Nucleus accumbens (tissue), 56 donors: ENCODE data around the gene BTN1A1.

Experiments used
- DNase-seq, 56 donors: peaks; one replicate each; lab custom pipeline; 2025; lab: John Stamatoyannopoulos, UW

Gene BTN1A1

DNA sequence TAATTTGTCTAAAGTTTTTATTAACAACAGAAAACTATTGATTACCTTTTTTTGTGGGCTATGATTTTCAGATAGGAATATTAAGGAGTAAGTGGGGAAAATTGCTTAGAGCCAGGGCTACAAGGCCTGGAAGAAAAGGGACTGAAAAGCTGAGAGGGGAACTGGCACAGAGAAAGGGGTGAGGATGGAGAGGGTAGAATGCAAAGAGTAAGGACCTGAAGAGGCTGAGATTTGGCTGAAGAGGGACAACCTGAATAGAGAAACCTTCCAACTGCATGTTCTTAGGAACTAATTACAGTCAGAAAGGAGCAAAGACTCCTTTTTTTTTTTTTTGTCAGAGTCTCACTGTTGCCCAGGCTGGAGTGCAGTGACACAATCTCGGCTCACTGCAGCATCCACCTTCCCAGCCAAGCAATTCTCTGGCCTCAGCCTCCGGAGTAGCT, 25.6 kb upstream of the BTN1A1 start:
- peak in 4 of 56 donors; percentile 11 to 29 (median 14) for DNase-seq

DNA sequence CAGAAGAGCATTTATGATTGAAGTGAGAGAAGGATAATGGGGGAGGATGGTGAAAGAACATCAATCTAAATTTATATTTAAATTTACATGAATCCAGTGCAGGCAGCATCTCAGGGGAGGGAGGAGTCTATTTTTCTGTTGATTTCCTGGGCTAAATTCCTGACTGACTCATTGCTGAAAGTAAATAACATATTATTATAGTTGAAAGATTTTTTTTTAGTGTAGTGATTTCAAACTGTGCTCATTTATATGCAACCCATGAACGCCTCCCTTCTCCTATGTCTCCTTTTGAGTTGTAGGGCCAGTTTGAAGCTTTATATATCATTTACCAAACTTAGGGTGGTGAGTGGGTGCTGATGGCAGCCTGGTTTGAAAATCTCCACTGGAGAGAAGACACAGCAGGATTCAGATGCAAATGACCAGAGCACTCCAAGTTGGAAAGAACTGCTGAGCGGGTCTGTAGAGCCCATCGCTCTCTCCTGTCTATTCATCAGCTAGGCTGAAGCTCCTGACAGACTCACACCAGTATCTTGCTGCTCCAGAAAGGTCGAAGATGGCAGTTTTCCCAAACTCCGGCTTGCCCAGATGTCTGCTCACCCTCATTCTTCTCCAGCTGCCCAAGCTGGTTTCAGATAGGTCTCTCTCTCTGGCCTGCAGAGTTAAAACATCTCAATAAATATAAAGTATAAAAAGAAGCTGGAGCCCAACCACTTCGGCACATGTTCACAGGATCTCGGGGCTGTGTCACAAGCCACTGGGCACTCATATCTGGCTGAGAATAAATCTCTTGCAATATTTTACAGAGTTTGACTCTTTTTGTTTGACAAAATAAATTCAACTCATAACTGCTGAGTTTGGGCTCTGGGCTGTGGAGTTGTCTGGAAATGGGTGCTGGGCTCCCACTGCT, 24.0 kb upstream of the BTN1A1 start:
- no peak for DNase-seq

DNA sequence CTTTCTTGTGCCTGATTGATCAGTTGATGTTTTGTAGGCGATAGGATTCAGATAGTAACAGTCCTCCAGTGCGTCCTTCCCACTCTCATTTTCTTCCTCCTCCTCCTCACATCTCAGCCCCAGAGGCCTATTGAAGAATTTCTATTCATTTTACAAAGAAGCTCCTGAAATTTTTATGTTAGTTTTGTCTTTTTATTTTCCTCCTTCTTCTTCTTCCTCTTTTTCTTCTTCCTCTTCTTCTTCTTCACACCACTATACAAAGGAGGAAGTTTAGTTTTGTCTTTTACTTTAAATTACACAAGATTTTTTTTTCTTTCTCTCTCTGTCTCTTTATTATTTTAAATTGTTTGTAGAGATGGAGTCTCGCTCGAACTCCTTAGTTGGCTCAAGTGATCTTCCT, 23.2 kb upstream of the BTN1A1 start:
- DNase-seq = no peak

DNA sequence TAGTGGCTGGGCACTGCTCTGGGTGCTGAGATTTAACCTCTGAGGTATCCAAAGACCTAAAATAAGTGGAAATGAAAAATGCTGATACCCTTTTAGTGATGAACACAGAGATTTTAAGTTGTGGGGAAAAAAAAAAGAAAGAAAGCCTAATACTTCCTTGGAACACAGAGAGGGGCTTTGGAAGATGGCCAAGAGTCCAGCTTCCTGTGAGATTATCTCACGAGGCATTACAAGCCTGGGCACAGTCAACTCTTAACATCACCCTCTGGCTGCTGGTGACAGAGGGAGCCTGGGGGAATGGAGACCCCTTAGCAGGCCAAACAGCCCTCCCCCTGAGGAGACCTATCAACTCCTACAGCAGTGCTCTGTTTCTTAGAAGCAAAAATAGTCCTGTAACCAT, 22.7 kb upstream of the BTN1A1 start:
- DNase-seq = no peak

DNA sequence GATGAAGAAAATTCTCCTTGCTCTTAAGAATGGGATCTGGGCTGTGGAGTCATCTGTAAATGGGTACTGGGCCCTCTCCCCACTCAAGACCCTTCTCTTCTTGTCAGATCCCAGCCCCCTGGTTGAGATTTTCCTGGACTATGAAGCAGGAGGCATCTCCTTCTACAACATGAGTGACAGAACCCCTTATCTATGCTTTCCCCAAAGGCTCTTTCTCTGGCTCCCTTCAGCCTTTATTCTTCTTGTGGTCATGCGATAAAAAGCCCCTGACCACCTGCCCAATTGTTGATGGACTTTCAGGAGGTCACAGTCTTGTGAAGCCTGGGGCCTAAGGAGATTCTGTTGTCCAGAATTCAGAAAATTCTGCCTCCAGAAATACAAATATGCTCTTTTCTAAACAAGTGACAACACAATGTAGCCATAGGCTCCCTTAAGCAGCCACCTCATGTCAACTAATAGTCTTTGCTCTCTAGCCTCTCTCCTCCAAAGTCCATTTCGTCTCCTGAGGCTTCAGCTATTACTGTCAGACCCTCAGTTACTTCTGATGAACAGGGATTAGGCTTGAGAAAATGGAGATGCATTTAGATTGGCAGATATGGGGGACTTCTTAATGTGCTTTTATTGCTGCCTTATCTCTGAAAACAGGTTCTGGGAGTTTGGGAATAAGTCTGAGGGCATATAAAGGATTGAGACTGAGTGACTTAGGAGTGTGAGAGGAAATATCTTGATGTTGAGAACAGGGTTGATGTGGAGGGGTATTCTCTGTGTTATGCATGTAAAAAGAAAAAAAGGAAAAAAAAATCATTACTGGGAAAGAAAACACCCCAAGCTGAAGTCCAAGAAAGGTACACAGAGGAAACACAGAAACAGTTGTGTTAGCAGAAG, 21.8 kb upstream of the BTN1A1 start:
- DNase-seq = no peak

DNA sequence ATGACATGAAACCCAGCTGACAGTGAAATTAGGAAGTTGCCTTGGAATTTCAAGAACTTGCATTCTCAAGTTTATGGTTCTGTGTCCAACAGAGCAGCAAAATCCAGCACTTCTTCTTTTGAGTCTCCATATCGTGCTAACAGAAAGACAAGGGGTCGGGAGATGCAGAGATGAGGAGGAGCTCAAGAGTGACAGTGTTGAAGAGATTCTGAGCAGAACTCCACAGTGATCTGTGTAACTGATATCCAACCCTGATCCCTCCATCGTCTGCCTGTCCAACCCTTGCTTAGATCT, 21.2 kb upstream of the BTN1A1 start:
- DNase-seq = no peak

DNA sequence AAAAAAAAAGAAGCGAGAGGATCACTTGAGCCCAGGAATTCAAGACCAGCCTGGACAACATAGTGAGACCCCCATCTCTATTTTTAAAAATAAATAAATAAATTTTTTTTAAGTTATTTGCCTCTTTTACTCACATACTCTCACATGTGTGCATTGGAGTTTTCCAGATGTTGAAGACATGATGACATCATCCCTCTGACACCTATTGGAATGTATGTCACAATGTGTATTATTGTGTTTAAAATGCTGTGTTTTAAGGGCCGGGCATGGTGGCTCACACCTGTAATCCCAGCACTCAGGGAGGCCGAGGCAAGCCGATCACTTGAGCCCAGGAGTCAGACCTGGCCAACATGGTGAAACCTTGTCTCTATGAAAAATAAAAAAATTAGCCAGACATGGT, 17.8 kb upstream of the BTN1A1 start:
- DNase-seq = no peak

DNA sequence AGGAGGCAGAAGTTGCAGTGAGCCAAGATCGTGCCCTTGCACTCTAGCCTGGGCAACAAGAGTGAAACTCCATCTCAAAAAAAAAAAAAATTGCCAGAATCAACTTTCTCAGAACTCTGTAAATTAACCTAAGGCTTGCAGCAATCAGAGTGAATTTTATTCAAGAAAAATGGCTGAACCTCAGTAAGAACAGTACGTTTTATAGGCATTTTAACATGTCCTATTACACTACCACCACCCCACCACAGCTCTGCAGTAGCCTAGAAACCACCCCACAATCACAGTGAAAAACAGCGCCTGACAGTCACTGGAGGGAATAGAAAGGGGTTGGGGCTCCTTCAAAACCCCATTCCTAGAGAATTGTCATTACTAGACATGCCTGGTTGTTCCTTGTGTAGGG, 16.4 kb upstream of the BTN1A1 start:
- no peak for DNase-seq

DNA sequence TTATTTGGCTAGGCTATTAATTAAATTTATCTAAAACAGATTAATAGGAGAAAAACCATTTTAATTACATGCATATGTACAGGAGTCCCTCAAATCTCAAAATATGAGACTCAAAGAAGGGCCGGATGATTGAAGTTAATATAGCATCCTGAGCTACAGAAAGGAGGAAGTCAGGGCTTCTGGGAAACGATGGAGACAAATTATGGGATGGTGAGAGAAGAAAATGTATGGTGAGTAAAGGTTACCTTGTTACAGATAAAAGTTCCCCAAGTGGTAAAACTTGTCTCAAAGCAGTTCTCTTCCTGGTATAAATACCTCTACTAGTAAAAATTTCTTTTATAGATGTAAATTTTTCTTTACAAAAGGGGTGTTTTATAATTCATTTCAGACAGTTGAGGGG, 15.9 kb upstream of the BTN1A1 start:
- DNase-seq = no peak

DNA sequence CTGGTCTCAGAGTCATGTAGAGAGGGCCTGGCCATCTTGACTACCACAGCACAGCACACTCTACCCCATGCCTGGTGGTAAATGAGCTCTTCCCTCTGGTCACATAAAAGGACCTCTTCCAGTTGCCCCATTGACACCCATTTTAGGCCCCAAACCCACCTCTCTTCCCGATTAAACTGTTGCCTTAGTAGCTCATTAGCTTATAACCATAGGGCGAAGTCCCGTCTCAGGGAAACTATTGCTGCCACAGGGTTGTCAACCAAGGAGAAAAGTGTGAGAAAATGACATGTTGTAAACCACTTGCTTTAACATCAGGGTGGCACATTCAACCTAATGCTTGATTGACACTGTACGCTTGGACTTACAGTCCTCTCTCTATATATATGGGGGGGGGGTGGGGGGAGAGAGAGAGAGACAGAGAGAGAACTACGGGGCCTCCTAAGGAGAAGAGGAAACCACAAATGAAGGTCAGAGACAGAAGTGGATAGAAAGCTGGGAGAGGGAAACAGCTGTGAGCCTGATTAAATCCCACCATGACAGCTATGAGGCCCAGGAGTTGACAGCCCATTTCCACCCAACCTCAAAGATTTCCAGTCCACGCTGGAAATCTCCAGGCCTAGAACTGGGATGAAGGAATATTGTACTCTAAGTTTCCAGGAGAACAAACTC, 14.9 kb upstream of the BTN1A1 start:
- no peak for DNase-seq

DNA sequence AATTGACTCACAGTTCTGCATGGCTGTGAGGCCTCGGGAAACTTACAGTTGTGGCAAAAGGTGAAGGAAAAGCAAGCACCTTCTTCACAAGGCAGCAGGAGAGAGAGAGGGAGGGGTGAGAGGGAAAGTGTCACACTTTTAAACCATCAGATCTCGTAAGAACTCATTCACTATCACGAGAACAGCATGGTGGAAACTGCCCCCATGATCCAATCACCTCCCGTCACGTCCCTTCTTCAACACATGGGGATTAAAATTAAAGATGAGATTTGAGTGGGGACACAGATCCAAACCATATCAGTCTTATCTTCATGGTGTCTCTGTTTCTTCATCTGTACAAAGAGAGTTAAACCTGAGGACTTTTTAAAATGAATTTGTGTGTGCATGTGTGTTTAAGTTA, 13.7 kb upstream of the BTN1A1 start:
- no peak for DNase-seq

DNA sequence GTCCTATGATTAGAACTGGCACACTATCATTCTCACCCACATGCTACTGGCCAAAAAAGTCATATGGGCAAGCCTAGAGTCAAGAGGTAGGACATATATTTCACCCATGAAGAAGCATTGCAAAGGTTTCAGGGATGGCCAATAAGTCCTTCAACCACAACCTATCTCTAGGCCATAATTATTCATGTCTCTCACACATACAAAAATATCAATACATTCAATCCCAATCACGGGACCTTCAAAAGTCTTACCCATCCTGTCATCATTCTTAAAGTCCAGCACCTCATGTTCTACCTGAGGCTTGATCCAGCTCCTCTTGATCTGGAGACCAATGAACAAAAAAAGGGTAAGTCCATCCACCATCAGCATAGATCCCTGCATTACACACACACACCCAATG, 12.6 kb upstream of the BTN1A1 start:
- no peak for DNase-seq

DNA sequence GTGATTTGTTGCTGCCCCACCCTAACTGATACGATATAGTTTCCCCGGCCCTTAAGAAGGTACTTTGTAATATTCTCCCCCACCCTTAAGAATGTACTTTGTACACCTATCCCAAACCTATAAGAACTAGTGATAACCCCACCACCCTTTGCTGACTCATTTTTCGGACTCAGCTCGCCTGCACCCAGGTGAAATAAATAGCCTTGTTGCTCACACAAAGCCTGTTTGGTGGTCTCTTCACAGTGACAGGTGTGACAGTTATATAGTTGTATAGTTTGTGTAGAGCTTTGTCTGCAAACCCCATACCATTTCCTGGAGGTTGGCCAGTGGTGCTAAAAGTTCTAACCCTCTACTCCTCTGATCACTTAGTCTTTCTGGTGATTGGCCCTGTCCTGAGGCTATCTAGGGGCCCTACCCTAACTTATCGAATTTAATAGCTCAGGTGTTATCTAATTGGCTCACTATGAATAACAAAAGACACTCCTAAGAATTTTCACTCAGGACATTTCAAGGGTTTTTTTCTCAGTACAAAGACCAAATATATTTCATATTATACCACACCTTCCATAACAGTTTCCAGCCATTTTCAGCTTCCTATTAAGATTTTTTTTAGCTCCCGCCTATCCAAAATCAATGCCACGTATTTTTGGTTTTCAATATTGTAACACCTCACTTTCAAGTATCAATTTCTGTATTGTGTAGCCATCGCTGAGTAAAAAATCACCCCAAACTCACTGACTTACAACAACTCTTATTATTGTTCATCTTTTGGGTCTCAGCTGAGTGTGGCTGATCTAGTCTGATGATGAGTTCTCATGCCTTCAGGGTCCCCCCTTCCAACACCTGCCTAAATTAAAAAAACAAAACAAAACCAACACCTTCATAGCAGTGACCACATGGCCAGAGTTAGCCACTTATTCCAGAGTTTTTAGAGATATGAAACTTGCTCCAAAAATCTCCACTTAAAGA, 9.8 kb upstream of the BTN1A1 start:
- DNase-seq = no peak

DNA sequence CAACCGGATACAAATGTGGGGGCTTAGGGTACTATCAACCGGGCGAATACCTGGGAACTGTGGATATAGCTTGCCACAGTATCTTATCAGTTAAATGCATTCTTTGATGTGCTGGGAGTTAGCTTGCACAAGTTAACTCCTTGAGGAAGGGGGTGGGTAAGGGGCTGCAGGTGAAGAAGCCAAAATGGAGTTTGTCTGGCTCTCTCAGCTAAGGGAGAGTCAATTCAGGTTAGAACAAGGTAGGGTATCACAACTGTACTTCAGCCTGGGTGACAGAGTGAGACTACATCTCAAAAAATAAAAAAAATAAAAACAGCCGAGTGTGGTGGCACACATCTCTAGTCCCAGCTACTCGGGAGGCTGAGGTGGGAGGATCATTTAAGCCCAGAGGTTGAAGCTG, 8.5 kb upstream of the BTN1A1 start:
- DNase-seq = no peak

DNA sequence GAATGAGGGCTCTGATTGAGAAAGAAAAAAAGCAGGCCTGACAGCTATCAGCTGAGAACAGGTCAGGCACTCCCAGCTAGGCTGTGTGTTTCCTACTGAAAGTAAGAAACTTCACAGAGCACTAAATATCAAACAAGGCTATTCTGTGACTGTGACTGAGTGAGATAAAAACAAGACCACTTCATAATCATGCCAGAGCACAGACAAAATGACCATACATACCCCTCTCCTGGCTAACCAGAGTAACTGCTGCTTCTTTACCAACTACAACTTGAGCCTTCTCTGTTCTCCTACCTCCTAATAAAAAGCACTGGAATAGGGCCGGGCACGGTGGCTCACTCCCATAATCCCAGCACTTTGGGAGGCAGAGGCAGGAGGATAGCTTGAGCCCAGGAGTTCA, 6.8 kb upstream of the BTN1A1 start:
- DNase-seq = no peak

DNA sequence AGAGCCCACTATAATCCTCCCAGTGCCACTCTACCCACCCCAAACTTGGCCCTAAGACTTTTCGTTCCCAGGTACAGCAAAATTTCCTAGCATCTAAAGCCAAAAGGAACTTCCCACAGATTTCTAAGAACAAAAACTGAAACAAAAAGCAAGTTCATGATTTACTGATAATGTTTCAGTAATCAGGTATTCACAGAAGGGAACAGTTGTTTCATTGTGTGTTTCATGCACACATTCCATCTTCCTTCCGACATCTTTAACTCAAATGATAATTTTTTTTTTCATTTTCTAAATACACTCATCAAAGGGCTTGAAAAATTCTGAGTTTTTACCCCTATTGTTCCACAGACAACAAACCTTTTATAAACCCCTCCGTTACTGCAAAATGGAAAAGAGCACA, 6.0 kb upstream of the BTN1A1 start:
- DNase-seq = no peak

DNA sequence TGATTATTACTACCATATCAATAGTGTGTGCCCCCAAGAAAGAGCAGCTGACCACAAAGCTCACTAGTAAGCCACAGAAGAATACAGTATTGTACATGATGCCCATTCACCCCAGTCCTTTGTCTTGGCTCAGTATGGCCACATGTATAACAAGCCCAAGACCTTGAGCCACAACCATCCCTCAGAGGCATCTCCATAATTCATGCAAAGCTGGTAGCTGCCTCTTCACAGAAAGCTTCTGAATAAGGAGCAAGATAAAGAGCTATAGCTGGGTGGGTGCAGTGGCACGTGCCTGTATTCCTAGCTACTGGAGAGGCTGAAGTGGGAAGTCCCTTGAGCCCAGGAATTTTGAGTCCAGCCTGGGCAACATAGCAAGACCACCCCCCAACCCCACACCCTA, 4.8 kb upstream of the BTN1A1 start:
- DNase-seq = no peak

DNA sequence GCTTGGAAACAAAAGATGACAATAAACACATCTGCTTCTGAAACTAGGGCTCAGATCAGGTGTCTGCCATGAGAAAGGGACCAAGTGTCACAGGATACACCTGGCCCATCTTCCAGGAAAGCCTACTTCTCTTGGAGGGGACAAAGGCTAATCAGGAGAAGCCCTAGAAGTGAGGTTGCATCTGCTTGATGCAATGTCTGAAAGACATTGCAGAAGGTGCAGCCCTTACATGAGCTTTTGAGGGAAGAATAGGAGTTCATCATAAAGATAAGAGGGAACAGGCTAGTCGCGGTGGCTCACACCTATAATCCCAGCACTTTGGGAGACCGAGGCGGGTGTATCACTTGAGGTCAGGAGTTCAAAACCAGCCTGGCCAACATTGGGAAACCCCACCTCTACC, 2.5 kb upstream of the BTN1A1 start:
- DNase-seq = no peak

DNA sequence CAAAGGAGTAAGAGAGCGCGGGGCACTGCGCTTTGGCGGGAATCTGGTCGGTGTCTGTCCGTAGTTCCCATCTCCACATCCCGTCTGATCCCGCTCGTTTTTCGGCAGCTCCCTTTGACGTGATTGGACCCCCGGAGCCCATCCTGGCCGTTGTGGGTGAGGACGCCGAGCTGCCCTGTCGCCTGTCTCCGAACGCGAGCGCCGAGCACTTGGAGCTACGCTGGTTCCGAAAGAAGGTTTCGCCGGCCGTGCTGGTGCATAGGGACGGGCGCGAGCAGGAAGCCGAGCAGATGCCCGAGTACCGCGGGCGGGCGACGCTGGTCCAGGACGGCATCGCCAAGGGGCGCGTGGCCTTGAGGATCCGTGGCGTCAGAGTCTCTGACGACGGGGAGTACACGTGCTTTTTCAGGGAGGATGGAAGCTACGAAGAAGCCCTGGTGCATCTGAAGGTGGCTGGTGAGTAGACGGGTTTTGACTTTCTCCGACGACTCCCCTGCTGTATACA, 1.4 kb downstream of the BTN1A1 start:
- DNase-seq = peak in 3 of 56 donors; percentile 1 to 3 (median 1)

DNA sequence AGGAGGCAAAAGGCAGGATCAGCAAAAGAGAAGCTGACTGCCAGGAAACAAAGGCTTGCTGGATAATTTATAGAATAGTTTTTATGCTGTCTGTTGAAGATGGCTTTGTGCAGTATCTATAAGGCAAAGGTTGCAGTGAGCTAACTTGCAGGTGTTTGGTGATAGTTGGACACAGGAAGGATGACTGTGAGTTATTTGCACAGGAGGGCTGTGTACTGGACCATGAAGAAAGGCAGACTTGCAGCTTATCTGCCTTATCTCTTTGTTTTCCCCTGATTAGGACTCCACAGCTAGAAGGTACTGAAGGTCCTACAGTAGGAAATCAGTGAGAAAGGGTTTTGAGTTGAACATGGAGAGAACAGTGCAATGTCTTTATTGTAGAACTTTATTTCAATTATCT, 2.1 kb downstream of the BTN1A1 start:
- no peak for DNase-seq
